GM23248 (cell line): ENCODE measurements around the gene MYO5B.

Experiments
- EZH2 ChIP-seq: fragments of 200-600 bp; sonication (generic); IDR thresholded peaks from 2 replicates; pipeline ENCODE4 v1.6.1; 2018; ENCODE audit warnings: antibody characterized with exemption, mild to moderate bottlenecking; ENCODE audit not compliant: insufficient read depth, poor library complexity, severe bottlenecking
- EZH2phosphoT487 ChIP-seq: fragments of 200-600 bp; sonication (generic); IDR thresholded peaks from 2 replicates; pipeline ENCODE4 v1.6.1; 2018; ENCODE audit warnings: antibody characterized with exemption, moderate library complexity, mild to moderate bottlenecking, low read depth; ENCODE audit not compliant: insufficient read depth

- TF ChIP-seq EZH2phosphoT487 (no peak), EZH2 (no peak)
Observed at GRCh38 chr18:49920731-49921130, 274.2 kb downstream of the MYO5B start.
